Measurements from ENCODE around the gene LRP1.

LRP1 gene

DNA sequence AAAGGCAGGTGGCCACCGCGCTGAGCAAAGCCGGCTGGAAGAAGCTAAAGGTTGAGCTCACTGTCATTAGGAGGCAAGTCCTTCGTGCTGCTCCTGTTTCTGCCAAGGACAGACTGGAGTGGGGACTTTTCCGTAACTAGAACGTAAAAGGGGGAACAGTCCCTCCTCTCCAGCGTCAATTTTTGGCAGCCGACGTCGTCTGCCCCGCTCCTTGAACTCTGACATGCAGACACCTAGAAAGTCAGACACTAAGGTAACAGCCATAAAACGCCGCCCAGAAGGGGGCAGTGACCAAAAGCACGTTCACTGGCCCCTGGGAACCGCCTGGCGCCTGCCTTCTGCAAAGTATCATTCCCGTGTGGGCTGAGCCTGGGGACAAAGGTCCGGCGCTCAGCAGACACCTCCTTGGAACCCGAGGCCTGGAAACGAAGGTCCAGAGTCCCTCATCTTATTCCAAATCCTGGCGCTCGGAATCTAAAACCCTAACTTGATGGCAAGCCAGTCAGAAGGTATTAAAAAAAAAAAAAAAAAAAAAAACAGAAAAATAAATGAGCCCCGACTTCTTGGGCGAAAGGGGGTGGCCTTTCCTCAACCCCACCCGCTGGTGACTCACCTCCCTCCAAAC is 1.1 kb upstream of the LRP1 start:
- DNase-seq (ENCODE audit: low spot score) = peak; percentile 52
- TF ChIP-seq, protein P1, sequence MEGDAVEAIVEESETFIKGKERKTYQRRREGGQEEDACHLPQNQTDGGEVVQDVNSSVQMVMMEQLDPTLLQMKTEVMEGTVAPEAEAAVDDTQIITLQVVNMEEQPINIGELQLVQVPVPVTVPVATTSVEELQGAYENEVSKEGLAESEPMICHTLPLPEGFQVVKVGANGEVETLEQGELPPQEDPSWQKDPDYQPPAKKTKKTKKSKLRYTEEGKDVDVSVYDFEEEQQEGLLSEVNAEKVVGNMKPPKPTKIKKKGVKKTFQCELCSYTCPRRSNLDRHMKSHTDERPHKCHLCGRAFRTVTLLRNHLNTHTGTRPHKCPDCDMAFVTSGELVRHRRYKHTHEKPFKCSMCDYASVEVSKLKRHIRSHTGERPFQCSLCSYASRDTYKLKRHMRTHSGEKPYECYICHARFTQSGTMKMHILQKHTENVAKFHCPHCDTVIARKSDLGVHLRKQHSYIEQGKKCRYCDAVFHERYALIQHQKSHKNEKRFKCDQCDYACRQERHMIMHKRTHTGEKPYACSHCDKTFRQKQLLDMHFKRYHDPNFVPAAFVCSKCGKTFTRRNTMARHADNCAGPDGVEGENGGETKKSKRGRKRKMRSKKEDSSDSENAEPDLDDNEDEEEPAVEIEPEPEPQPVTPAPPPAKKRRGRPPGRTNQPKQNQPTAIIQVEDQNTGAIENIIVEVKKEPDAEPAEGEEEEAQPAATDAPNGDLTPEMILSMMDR (conservative IDR thresholded peaks at IDR 0.05; ENCODE audit: low read depth) = no peak
- peak overlapping the region; percentile 100 for H3K27ac ChIP-seq
- POLR2A ChIA-PET (ENCODE audit: low non-redundant PET) = interaction anchor here (0.6 to 1.4 kb wide), 5 partner anchors 10 to 49 kb away, joined by 3 to 11 read pairs (median 3); partner anchors contain the start of gene STAT6
- CTCF ChIA-PET = interaction anchor here (0.8 to 7.2 kb wide), 4 partner anchors 15 to 87 kb away, joined by 4 to 89 read pairs (median 4); no protein-coding TSS in a partner anchor

DNA sequence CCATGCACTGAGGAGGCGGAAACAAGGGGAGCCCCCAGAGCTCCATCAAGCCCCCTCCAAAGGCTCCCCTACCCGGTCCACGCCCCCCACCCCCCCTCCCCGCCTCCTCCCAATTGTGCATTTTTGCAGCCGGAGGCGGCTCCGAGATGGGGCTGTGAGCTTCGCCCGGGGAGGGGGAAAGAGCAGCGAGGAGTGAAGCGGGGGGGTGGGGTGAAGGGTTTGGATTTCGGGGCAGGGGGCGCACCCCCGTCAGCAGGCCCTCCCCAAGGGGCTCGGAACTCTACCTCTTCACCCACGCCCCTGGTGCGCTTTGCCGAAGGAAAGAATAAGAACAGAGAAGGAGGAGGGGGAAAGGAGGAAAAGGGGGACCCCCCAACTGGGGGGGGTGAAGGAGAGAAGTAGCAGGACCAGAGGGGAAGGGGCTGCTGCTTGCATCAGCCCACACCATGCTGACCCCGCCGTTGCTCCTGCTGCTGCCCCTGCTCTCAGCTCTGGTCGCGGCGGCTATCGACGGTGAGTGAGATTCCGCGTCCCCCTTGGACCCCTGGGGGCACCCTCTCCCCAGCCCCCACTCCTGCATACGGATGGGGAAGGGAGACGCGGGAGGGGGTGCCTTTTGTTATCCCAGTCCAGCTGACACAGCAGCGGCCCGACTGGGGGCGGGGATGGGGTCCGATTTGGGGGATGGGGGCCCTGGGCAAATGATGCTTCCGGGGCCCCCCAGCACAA is 400 bp downstream of the LRP1 start:
- H3K27ac ChIP-seq = peak overlapping the region; percentile 100
- POLR2A ChIA-PET (ENCODE audit: low non-redundant PET) = interaction anchor here (1.1 to 1.4 kb wide), 3 partner anchors 17 to 47 kb away, joined by 3 to 11 read pairs (median 11); partner anchors contain the start of gene STAT6
- CTCF ChIA-PET = interaction anchor here (0.7 to 7.2 kb wide), 8 partner anchors 16 to 205 kb away, joined by 3 to 89 read pairs (median 4); partner anchors contain the start of gene STAT6

DNA sequence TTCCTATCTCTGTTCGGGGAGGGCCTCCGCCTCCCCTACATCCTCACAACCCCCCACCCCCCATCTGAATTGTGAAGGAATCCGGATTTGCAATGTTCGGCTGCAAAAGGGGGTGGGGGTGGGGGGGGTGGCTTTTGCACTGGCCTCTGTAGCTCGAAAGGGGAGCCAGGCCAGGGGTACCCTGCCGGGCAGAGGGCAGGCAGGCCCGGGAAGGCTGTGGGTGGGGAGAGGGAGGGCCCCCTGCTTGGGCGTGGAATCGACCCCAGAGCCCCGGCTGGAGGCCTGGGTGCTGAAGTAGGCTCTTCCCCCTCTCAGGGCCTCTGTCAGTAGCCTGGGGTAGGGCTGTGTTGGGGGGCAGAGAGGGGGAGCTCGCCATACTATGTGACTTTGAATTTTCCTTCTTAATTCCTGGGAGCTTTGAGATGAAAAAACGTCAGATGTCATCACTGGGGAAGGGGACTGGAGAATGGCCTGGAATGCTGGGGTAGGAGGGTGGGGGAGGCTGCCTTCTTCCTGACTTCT is 1.1 kb downstream of the LRP1 start:
- ChIA-PET CTCF (interaction anchor here (0.6 to 7.2 kb wide), 8 partner anchors 17 to 204 kb away, joined by 3 to 89 read pairs (median 4); partner anchors contain the start of gene STAT6), POLR2A (ENCODE audit: low non-redundant PET) (no interaction called here)
- TF ChIP-seq, protein P1 (conservative IDR thresholded peaks at IDR 0.05; ENCODE audit: low read depth) = no peak
- DNase-seq (ENCODE audit: low spot score) = no peak
- H3K27ac ChIP-seq = peak overlapping the region; percentile 100

More for the DNA sequence above, 400 bp downstream of the LRP1 start:
- DNase-seq (ENCODE audit: low spot score) = no peak
- TF ChIP-seq, protein P1 (conservative IDR thresholded peaks at IDR 0.05; ENCODE audit: low read depth) = no peak

DNA sequence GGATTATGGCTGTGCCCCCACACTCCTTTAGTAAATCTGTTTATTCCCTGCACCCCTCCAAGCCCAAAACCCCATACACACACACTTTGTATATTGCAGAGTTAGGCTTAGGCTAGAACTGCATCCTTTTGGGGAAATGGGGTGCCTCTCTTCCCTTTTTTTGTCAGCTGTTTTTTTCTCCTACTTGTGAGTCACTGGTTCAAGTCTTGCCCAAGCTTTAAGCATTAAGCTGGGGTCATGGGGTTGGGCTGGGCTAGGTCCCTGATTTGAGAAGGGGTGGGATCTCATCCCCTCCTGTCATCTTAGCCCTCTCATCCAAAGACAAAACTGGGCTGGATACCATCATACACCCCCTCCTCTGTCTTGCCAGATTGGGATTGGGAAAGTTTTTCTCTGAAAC is 1.6 kb downstream of the LRP1 start:
- peak overlapping the region; percentile 100 for H3K27ac ChIP-seq
- ChIA-PET POLR2A (ENCODE audit: low non-redundant PET) (no interaction called here), CTCF (interaction anchor here (0.6 to 1.6 kb wide), 5 partner anchors 17 to 84 kb away, joined by 3 to 7 read pairs (median 5); partner anchors contain the start of gene STAT6)
- TF ChIP-seq, protein P1 (conservative IDR thresholded peaks at IDR 0.05; ENCODE audit: low read depth) = no peak
- DNase-seq (ENCODE audit: low spot score) = no peak

DNA sequence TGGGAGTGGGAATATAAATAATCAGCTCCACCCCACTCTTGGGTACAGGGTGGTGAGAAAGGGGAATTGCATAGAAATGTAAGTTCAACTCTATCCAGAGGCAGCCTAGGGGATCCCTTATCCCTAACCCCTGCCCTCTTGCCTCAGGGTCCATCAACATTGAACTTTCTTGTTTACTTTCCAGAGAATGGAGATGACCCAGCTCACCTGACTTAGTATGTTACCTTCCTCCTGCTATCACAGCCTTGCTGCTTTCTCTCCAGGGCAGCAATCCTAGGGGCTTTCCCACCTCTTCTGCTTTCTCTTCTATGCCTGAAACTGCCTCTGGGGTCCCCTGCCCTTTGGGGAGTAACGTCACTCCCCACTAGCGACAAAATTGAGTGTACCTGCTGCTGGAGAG is 2.7 kb downstream of the LRP1 start:
- TF ChIP-seq, protein P1 (conservative IDR thresholded peaks at IDR 0.05; ENCODE audit: low read depth) = no peak
- CTCF ChIA-PET = interaction anchor here (0.6 kb wide), 1 partner anchor 52 kb away, joined by 3 read pairs; no protein-coding TSS in a partner anchor
- POLR2A ChIA-PET (ENCODE audit: low non-redundant PET) = no interaction called here
- H3K27ac ChIP-seq = peak overlapping the region; percentile 39; the same call in 1 of the 2 replicates
- no peak for DNase-seq (ENCODE audit: low spot score)

Data from RWPE1 (cell line).